WERI-Rb-1 (cell line): ENCODE results near the gene PROB1.

Experiments used
- DNase-seq: peaks from one replicate; pipeline ENCODE4 v3.0.0-alpha.2; 2020
- H3K27ac ChIP-seq: fragments of 250-450 bp; sonication (Bioruptor Pico); 2 replicates; pipeline ENCODE4 v1.5.1; 2020; ENCODE audit warnings: mild to moderate bottlenecking, moderate library complexity
- H3K27me3 ChIP-seq: fragments of 250-450 bp; sonication (Bioruptor Pico); 2 replicates; pipeline ENCODE4 v1.5.1; 2021; ENCODE audit warnings: mild to moderate bottlenecking, low read depth, moderate library complexity; ENCODE audit not compliant: insufficient read depth, severe bottlenecking
- H3K36me3 ChIP-seq: fragments of 250-450 bp; sonication (Bioruptor Pico); 2 replicates; pipeline ENCODE4 v1.5.1; 2020; ENCODE audit warnings: mild to moderate bottlenecking, moderate library complexity
- H3K4me3 ChIP-seq: 2 replicates; pipeline ENCODE4 v1.5.1; 2011; ENCODE audit warnings: low read depth, mild to moderate bottlenecking, control low read depth, low read length
- H3K9me3 ChIP-seq: fragments of 250-450 bp; sonication (Bioruptor Pico); 2 replicates; pipeline ENCODE4 v1.5.1; 2021; ENCODE audit warnings: mild to moderate bottlenecking, moderate library complexity; ENCODE audit not compliant: severe bottlenecking
- CTCF ChIP-seq: IDR thresholded peaks from 2 replicates; pipeline ENCODE4 v1.5.1; 2011; ENCODE audit warnings: low read depth, mild to moderate bottlenecking, control low read depth, inconsistent platforms, low read length

The PROB1 gene

GRCh38 chr5:139419226-139420192, 24.6 kb upstream of the PROB1 start:
- Histone ChIP-seq H3K27ac (no peak overlapping the region), H3K9me3 (no peaks in the 10 kb centered on the region), H3K4me3 (no peak overlapping the region), H3K36me3 (peaks cover 29% of the 10 kb centered on the region), H3K27me3 (no peaks in the 10 kb centered on the region)
- DNase-seq = no peak
- peak; percentile 21; the same call in 1 of the 2 replicates for TF ChIP-seq CTCF

- Histone ChIP-seq H3K9me3 (no peaks in the 10 kb centered on the region), H3K27ac (no peak overlapping the region), H3K36me3 (peaks cover 24% of the 10 kb centered on the region), H3K4me3 (no peak overlapping the region), H3K27me3 (no peaks in the 10 kb centered on the region)
- TF ChIP-seq CTCF = no peak
- peak; percentile 46 for DNase-seq
Measured at GRCh38 chr5:139418793-139419192, 23.9 kb upstream of the PROB1 start.

- Histone ChIP-seq H3K36me3 (peaks cover 19% of the 10 kb centered on the region), H3K9me3 (no peaks in the 10 kb centered on the region), H3K27ac (no peak overlapping the region), H3K27me3 (no peaks in the 10 kb centered on the region), H3K4me3 (no peak overlapping the region)
- DNase-seq = no peak
- no peak for TF ChIP-seq CTCF
Measured at GRCh38 chr5:139417214-139417613, 22.3 kb upstream of the PROB1 start.

GRCh38 chr5:139416651-139417050, 21.7 kb upstream of the PROB1 start:
- no peak for DNase-seq
- TF ChIP-seq CTCF = no peak
- Histone ChIP-seq H3K27ac (no peak overlapping the region), H3K27me3 (no peaks in the 10 kb centered on the region), H3K9me3 (no peaks in the 10 kb centered on the region), H3K36me3 (peaks cover 19% of the 10 kb centered on the region), H3K4me3 (no peak overlapping the region)

- Histone ChIP-seq H3K4me3 (no peak overlapping the region), H3K27ac (no peak overlapping the region), H3K36me3 (peaks cover 19% of the 10 kb centered on the region)
Measured at GRCh38 chr5:139415869-139416268, 21.0 kb upstream of the PROB1 start.

More at GRCh38 chr5:139415869-139416268, 21.0 kb upstream of the PROB1 start:
- no peak for DNase-seq
- no peaks in the 10 kb centered on the region for H3K9me3 ChIP-seq
- TF ChIP-seq CTCF = no peak
- no peaks in the 10 kb centered on the region for H3K27me3 ChIP-seq
